OCI-LY1 (cell line): ENCODE data around the gene PEX13.

Experiments
- H2AFZ ChIP-seq: fragments of 200-600 bp; sonication (generic), shearing (Covaris generic); 2 replicates; pipeline ENCODE4 v1.6.0; 2014; ENCODE audit warnings: antibody characterized with exemption, mild to moderate bottlenecking, low read length
- H3F3A ChIP-seq: fragments of 200-600 bp; sonication (generic), shearing (Covaris generic); 2 replicates; pipeline ENCODE4 v1.6.0; 2014; ENCODE audit warnings: mild to moderate bottlenecking, antibody characterized with exemption, low read length, moderate library complexity; ENCODE audit not compliant: insufficient read depth
- H3K27ac ChIP-seq: fragments of 200-600 bp; sonication (generic); 2 replicates; pipeline ENCODE4 v1.5.1; 2014; ENCODE audit warnings: low read length, mixed run types, mild to moderate bottlenecking, low read depth; ENCODE audit not compliant: poor library complexity, severe bottlenecking
- H3K27me3 ChIP-seq: fragments of 200-600 bp; sonication (generic); 2 replicates; pipeline ENCODE4 v1.6.0; 2014; ENCODE audit warnings: antibody characterized with exemption, mild to moderate bottlenecking, low read length, moderate library complexity; ENCODE audit not compliant: insufficient read depth
- H3K36me3 ChIP-seq: fragments of 200-600 bp; sonication (generic); 2 replicates; pipeline ENCODE4 v1.6.1; 2014; ENCODE audit warnings: mild to moderate bottlenecking, antibody characterized with exemption, low read length, moderate library complexity, mixed read lengths; ENCODE audit not compliant: insufficient read depth
- H3K4me1 ChIP-seq: fragments of 200-600 bp; sonication (generic); 2 replicates; pipeline ENCODE4 v1.5.1; 2014; ENCODE audit warnings: mild to moderate bottlenecking, low read length, moderate library complexity; ENCODE audit not compliant: insufficient read depth, severe bottlenecking
- H3K4me2 ChIP-seq: fragments of 200-600 bp; sonication (generic), shearing (Covaris generic); 2 replicates; pipeline ENCODE4 v1.6.1; 2014; ENCODE audit warnings: low read length
- H3K4me3 ChIP-seq: fragments of 200-600 bp; sonication (generic); 2 replicates; pipeline ENCODE4 v1.5.1; 2014; ENCODE audit warnings: low read length, low read depth, mild to moderate bottlenecking, mixed read lengths; ENCODE audit not compliant: poor library complexity, severe bottlenecking
- H3K79me2 ChIP-seq: fragments of 200-600 bp; shearing (Covaris generic); 2 replicates; pipeline ENCODE4 v1.6.1; 2016; ENCODE audit warnings: mixed run types, low read length, mixed read lengths; ENCODE audit not compliant: insufficient read depth
- H3K9ac ChIP-seq: fragments of 200-600 bp; sonication (generic), shearing (Covaris generic); 2 replicates; pipeline ENCODE4 v1.6.1; 2014; ENCODE audit warnings: mild to moderate bottlenecking, low read length, mixed read lengths
- H3K9me2 ChIP-seq: fragments of 200-600 bp; sonication (generic), shearing (Covaris generic); 2 replicates; pipeline ENCODE4 v1.6.1; 2014; ENCODE audit warnings: low read depth, mild to moderate bottlenecking, low read length, mixed read lengths
- H3K9me3 ChIP-seq: fragments of 200-600 bp; shearing (Covaris generic); 2 replicates; pipeline ENCODE4 v1.6.1; 2014; ENCODE audit warnings: low read length, mixed read lengths
- H4K20me1 ChIP-seq: fragments of 200-600 bp; sonication (generic), shearing (Covaris generic); 2 replicates; pipeline ENCODE4 v1.6.0; 2016; ENCODE audit warnings: mild to moderate bottlenecking, low read length; ENCODE audit not compliant: insufficient read depth
- CTCF ChIP-seq: fragments of 200-600 bp; sonication (generic), shearing (Covaris generic); IDR thresholded peaks from 2 replicates; pipeline ENCODE4 v1.5.1; 2017; ENCODE audit warnings: mild to moderate bottlenecking, antibody characterized with exemption, low read length, moderate library complexity, mixed read lengths
- EZH2 ChIP-seq: fragments of 200-600 bp; sonication (generic), shearing (Covaris generic); IDR thresholded peaks from 2 replicates; pipeline ENCODE4 v1.8.0; 2017; ENCODE audit warnings: borderline replicate concordance, mixed run types, mild to moderate bottlenecking, antibody characterized with exemption, low read length, moderate library complexity, mixed read lengths

Gene PEX13

DNA sequence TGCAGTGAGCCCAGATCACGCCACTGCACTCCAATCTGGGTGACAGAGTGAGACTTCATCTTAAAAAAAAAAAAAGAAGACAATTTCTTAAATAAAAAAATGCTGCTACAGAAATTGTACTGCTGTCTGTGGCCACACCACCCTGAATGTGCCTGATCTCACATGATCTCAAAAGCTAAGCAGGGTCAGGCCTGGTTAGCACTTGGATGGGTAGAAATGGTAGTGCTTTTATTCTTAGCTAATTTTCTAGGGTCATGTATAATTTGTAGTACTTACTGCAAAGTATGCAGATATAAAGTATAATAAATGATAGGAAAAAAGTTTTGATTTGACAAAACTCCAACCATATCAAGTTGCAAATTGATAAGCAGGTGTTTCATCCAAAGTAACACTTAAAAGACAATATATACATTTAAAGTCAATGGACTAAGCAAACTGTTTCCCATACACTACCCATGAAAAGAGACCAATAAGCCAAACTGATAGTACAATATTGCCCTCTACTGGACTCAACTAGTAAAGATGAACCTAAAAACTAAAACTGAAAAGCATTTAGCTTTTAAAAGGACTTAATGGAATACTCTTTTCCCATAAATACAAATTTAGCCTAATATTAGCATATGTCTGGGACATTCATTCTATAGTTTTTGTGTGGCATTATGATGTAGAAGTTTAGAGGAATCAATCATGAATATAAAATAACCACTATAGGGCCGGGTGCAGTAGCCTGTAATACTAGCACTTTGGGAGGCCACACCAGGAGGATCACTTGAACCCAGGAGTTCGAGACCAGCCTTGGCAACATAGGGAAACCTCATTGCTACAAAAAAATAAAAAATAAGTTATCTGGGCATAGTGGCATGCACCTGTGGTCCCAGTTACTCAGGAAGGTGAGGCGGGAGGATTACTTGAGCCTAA, 18.6 kb upstream of the PEX13 start:
- H3K36me3 ChIP-seq = no peaks in the 10 kb centered on the region
- TF ChIP-seq CTCF (peak; percentile 86), EZH2 (no peak)
- H3K27me3 ChIP-seq = no peaks in the 10 kb centered on the region
- H3K9me2 ChIP-seq = no peaks in the 10 kb centered on the region
- no peaks in the 10 kb centered on the region for H4K20me1 ChIP-seq
- H3K9ac ChIP-seq = no peak overlapping the region
- H3F3A ChIP-seq = no peaks in the 10 kb centered on the region
- no peak overlapping the region for H2AFZ ChIP-seq
- H3K9me3 ChIP-seq = no peaks in the 10 kb centered on the region
- H3K4me1 ChIP-seq = peaks cover 42% of the 10 kb centered on the region
- no peaks in the 10 kb centered on the region for H3K79me2 ChIP-seq
- no peak overlapping the region for H3K4me2 ChIP-seq
- H3K4me3 ChIP-seq = no peak overlapping the region
- peak overlapping the region; percentile 55 for H3K27ac ChIP-seq

DNA sequence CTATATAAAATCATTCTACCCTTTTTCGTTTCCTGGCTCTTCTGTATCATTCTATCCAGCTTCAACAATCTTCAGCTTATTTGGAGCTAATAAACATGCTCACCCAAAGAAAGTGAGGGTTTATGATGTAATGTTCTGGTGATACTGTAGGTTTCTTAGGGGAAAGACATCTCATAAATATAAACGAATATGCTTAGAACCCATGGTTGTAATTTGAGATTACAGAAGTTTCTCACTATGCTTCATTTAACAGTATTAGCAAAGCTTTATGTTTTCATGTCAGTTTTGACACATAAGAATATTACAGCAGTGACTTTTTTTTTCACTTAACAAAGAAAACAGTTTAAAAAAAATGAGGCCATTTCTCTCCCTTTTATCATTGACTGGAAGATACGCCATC, 11.8 kb upstream of the PEX13 start:
- Histone ChIP-seq H3K27ac (no peak overlapping the region), H4K20me1 (no peaks in the 10 kb centered on the region), H3F3A (no peaks in the 10 kb centered on the region), H2AFZ (no peak overlapping the region), H3K9me2 (no peaks in the 10 kb centered on the region), H3K4me2 (no peak overlapping the region), H3K36me3 (no peaks in the 10 kb centered on the region; the same call in 1 of the 2 replicates), H3K4me1 (peaks cover 14% of the 10 kb centered on the region), H3K27me3 (no peaks in the 10 kb centered on the region), H3K79me2 (no peaks in the 10 kb centered on the region), H3K9ac (no peak overlapping the region), H3K4me3 (no peak overlapping the region), H3K9me3 (no peaks in the 10 kb centered on the region)
- TF ChIP-seq CTCF (no peak), EZH2 (no peak)

DNA sequence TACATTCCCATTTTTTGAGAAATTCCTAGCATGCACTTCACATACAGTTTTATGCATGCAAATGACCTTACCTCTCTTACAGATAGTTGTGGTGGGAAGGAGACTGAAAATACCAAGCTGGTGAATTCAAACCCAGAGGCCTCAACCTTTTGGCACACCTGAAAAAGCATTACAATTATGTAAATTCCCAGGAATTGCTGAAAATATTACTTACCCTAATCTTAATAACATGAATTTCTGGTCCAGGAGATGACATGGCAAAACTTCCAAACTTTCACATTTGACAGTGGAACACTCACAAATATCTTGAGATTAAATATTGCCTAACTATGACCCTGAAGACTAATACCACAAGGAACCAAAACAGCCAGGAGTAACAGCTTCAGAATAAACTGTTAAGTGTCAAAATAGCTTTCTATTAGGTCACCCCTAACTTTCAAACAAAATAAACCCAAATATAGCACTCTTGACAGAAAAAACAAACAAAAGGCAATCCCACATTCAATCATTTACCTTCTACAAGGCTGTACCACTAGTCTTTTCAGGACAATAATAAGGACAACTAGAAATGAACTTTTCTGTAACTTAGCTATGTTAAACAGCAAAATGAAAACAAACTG, 10.9 kb upstream of the PEX13 start:
- Histone ChIP-seq H3K9me2 (no peaks in the 10 kb centered on the region), H3K27ac (no peak overlapping the region), H3K36me3 (no peaks in the 10 kb centered on the region; the same call in 1 of the 2 replicates)

More for the DNA sequence above, 10.9 kb upstream of the PEX13 start:
- H3K4me1 ChIP-seq = peaks cover 14% of the 10 kb centered on the region
- no peak overlapping the region for H2AFZ ChIP-seq
- H3K9me3 ChIP-seq = no peaks in the 10 kb centered on the region
- H3K9ac ChIP-seq = no peak overlapping the region
- H3K27me3 ChIP-seq = no peaks in the 10 kb centered on the region
- H3F3A ChIP-seq = no peaks in the 10 kb centered on the region
- no peaks in the 10 kb centered on the region for H4K20me1 ChIP-seq
- TF ChIP-seq CTCF = no peak
- TF ChIP-seq EZH2 = no peak
- no peaks in the 10 kb centered on the region for H3K79me2 ChIP-seq
- H3K4me2 ChIP-seq = no peak overlapping the region
- no peak overlapping the region for H3K4me3 ChIP-seq
